Stimulated activated CD4-positive, alpha-beta T cell treated with anti-CD3 and anti-CD28 coated beads, Interleukin-4, amount 100 ng/mL, for 1 hour (primary cell): ENCODE measurements around the gene LARP6.
"Not testable (repeated sequence)": the region's sequence is repeated elsewhere in the genome, so short reads cannot be mapped to it uniquely, and the experiment has no call there.

Experiments
- DNase-seq: peaks from one replicate; pipeline ENCODE4 v3.0.0-alpha.2; 2020

Gene LARP6

GRCh38 chr15:70858614-70859321, 4.8 kb upstream of the LARP6 start:
- DNase-seq = not testable (repeated sequence)

- no peak for DNase-seq
Measured at GRCh38 chr15:70857562-70858285, 3.8 kb upstream of the LARP6 start.

GRCh38 chr15:70856884-70857561, 3.1 kb upstream of the LARP6 start:
- no peak for DNase-seq

- DNase-seq = no peak
Measured at GRCh38 chr15:70856177-70856883, 2.4 kb upstream of the LARP6 start.

- no peak for DNase-seq
Measured at GRCh38 chr15:70855764-70856163, 1.8 kb upstream of the LARP6 start.

- DNase-seq = no peak
Measured at GRCh38 chr15:70854666-70854976, 664 bp upstream of the LARP6 start.

- DNase-seq = peak; percentile 15
Measured at GRCh38 chr15:70853318-70853972, 512 bp downstream of the LARP6 start.

- DNase-seq = no peak
Measured at GRCh38 chr15:70852501-70853317, 1.2 kb downstream of the LARP6 start.

GRCh38 chr15:70851889-70852288, 2.1 kb downstream of the LARP6 start:
- no peak for DNase-seq

GRCh38 chr15:70845602-70846360, 8.2 kb downstream of the LARP6 start:
- DNase-seq = no peak

GRCh38 chr15:70837476-70837875, 16.5 kb downstream of the LARP6 start:
- DNase-seq = no peak

GRCh38 chr15:70835841-70836240, 18.1 kb downstream of the LARP6 start:
- DNase-seq = no peak

- no peak for DNase-seq
Measured at GRCh38 chr15:70835415-70835814, 18.5 kb downstream of the LARP6 start.

GRCh38 chr15:70834999-70835398, 19.0 kb downstream of the LARP6 start:
- no peak for DNase-seq

- DNase-seq = no peak
Measured at GRCh38 chr15:70833861-70834765, 19.8 kb downstream of the LARP6 start.

- no peak for DNase-seq
Measured at GRCh38 chr15:70833422-70833821, 20.5 kb downstream of the LARP6 start.

- DNase-seq = no peak
Measured at GRCh38 chr15:70832176-70832575, 21.8 kb downstream of the LARP6 start.

GRCh38 chr15:70831094-70831911, 22.7 kb downstream of the LARP6 start:
- DNase-seq = no peak

- no peak for DNase-seq
Measured at GRCh38 chr15:70830615-70831014, 23.3 kb downstream of the LARP6 start.
